ENCODE measurements around the gene SFPQ. TPM values are rescaled to one million over a fixed set of nuclear protein-coding genes. Genes with fewer than 3 reads are reported as not detected.
"Not testable (repeated sequence)": the region's sequence is repeated elsewhere in the genome, so short reads cannot be mapped to it uniquely, and the experiment has no call there.

SFPQ gene
- total RNA-seq, 2 experiments from 2014 or later, result 350 to 389 TPM

DNA sequence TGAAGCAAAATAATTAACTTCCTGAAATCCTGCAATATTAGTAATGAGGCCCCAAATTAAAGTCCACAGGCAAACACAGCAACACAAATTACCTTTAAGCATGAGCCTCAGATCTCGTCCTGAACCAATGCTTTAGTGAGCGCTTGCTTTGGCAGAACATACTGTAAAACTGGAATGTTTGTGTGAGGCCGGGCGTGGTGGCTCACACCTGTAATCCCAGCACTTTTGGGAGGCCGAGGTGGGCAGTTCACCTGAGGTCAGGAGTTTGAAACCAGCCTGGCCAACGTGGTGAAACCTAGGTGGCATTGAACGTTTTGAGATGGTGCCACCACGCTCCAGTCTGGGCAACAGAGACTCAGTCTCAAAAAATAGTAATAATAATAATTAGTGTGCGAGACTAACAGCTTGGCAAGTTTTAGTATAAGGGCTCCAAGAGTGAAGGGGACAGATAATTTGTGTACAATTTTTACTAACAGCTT lies 17.8 kb downstream of the SFPQ start:
- DNase-seq, result no peak
- H3K27ac Mint-ChIP-seq, result no peak overlapping the region
- H3K9me3 Mint-ChIP-seq (ENCODE audit: low read depth), result no peaks in the 10 kb centered on the region
- no peaks in the 10 kb centered on the region for H3K27me3 Mint-ChIP-seq
- POLR2A ChIA-PET, result no interaction called here
- H3K36me3 Mint-ChIP-seq (ENCODE audit: low read depth), result peaks cover 43% of the 10 kb centered on the region
- peaks cover 20% of the 10 kb centered on the region for H3K4me1 Mint-ChIP-seq
- CTCF ChIA-PET, result no interaction called here
- intact Hi-C loops (cut with DNase I, micrococcal nuclease), result loop anchor here in 1 of 2 experiments (5.0 kb wide), 2 partner anchors 93 to 143 kb away; partner anchors contain the start of gene ZMYM6
- no peak for ATAC-seq
- H3K4me3 Mint-ChIP-seq, result no peak overlapping the region

DNA sequence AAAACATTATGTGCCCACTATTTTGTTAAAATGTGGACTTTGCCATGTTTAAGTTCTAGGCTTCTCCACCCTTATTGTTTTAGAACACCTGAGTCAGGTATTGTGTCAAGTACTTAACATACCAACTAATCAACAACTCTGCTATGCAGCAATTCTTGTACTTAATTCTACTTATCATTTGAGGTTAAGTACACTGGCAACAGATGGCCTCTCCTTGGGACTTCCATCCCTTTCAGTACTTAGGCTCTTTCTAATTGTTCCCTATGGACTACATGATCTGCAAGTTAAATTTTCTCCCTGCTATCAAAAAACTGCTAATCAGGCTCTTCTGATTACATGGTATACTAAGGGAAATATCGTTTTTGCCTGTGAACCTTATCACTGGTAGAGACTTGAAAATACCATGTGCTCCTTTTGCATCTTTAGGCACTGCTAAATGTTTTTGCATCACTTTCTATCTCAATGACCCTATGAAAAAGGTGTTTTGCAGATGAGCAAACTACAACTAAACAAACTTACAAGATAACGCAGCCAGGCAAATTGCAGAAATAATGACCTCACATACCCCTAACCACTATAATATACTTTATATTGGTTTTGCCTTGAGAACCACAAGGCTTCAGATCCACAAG lies 18.9 kb downstream of the SFPQ start:
- CTCF ChIA-PET, result no interaction called here
- H3K4me3 Mint-ChIP-seq, result no peak overlapping the region
- POLR2A ChIA-PET, result no interaction called here
- H3K4me1 Mint-ChIP-seq, result peaks cover 9% of the 10 kb centered on the region
- no peak for ATAC-seq
- no peaks in the 10 kb centered on the region for H3K27me3 Mint-ChIP-seq
- intact Hi-C loops (cut with DNase I, micrococcal nuclease), result no loop called here
- H3K9me3 Mint-ChIP-seq (ENCODE audit: low read depth), result no peaks in the 10 kb centered on the region
- peaks cover 32% of the 10 kb centered on the region for H3K36me3 Mint-ChIP-seq (ENCODE audit: low read depth)
- no peak for DNase-seq
- H3K27ac Mint-ChIP-seq, result no peak overlapping the region

DNA sequence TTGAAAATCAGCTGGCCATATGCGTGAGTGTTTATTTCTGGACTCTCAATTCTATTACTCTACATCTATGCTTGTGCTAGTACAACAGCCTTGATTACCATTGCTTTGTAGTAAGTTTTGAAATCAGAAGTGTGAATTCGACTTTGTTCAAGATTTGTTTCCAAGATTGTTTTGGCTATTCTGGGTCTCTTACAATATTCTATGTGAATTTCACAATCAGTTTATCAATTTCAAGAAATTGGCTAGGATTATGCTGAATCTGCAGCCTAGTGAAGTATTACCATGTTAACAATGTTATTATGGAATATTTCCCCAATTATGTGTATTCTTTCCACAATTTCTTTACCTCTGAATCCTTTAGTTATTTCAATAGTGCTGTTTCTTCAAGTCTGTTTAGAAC lies 19.5 kb downstream of the SFPQ start:
- Mint-ChIP-seq H3K27me3 (no peaks in the 10 kb centered on the region), H3K4me1 (peaks cover 3% of the 10 kb centered on the region), H3K27ac (no peak overlapping the region), H3K36me3 (ENCODE audit: low read depth) (peaks cover 27% of the 10 kb centered on the region), H3K9me3 (ENCODE audit: low read depth) (no peaks in the 10 kb centered on the region), H3K4me3 (no peak overlapping the region)
- intact Hi-C loops (cut with DNase I, micrococcal nuclease), result no loop called here
- DNase-seq (no peak), ATAC-seq (no peak)
- ChIA-PET CTCF (interaction anchor here (0.6 kb wide), 1 partner anchor 804 kb away, joined by 3 read pairs; no protein-coding TSS in a partner anchor), POLR2A (no interaction called here)

DNA sequence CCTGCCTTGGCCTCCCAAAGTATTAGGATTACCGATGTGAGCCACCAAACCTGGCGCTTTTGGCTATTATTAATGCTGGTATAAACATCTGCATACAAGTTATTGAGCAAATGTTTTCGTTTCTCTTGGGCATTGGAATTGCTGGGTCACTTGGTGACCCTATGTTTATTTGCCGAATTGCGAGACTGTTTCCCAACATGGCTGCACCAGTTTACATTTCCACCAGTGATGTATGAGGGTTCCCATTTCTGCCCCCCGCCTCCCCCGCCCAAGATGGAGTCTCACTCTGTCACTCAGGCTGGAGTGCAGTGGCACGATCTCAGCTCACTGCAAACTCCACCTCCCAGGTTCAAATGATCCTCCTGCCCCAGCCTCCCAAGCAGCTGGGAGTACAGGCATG lies 20.9 kb downstream of the SFPQ start:
- H3K27me3 Mint-ChIP-seq, result no peaks in the 10 kb centered on the region
- no peaks in the 10 kb centered on the region for H3K4me1 Mint-ChIP-seq
- no peak overlapping the region for H3K4me3 Mint-ChIP-seq
- ChIA-PET CTCF (interaction anchor here (0.5 to 1.1 kb wide), 2 partner anchors 14 to 278 kb away, joined by 3 to 4 read pairs; no protein-coding TSS in a partner anchor), POLR2A (interaction anchor here (1.7 kb wide), 1 partner anchor 9 kb away, joined by 5 read pairs; no protein-coding TSS in a partner anchor)
- ATAC-seq, result no peak
- no peak for DNase-seq
- H3K27ac Mint-ChIP-seq, result no peak overlapping the region
- H3K36me3 Mint-ChIP-seq (ENCODE audit: low read depth), result peaks cover 16% of the 10 kb centered on the region
- intact Hi-C loops (cut with DNase I, micrococcal nuclease), result no loop called here
- H3K9me3 Mint-ChIP-seq (ENCODE audit: low read depth), result no peaks in the 10 kb centered on the region

DNA sequence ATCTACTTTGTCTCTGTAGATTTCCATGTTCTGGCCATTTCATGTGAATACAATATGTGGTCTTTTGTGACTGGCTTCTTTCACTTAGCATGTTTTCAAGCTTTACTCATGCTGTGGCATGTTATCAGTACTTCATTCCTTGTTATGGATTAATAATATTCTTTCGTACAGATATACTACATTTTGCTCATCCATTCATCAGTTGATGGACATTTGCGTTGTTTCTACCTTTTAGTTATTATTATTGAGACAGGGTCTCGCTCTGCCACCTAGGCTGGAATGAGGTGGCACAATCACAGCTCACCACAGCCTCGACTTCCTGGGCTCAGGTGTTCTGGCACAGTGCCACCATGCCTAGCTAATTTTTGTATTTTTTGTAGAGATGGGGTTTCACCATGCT lies 21.4 kb downstream of the SFPQ start:
- H3K4me3 Mint-ChIP-seq, result no peak overlapping the region
- peaks cover 13% of the 10 kb centered on the region for H3K36me3 Mint-ChIP-seq (ENCODE audit: low read depth)
- H3K27me3 Mint-ChIP-seq, result no peaks in the 10 kb centered on the region
- ChIA-PET POLR2A (interaction anchor here (1.7 kb wide), 1 partner anchor 9 kb away, joined by 5 read pairs; no protein-coding TSS in a partner anchor), CTCF (interaction anchor here (0.6 kb wide), 1 partner anchor 31 kb away, joined by 3 read pairs; no protein-coding TSS in a partner anchor)
- DNase-seq (no peak), ATAC-seq (no peak)
- no peaks in the 10 kb centered on the region for H3K4me1 Mint-ChIP-seq
- H3K27ac Mint-ChIP-seq, result no peak overlapping the region
- no peaks in the 10 kb centered on the region for H3K9me3 Mint-ChIP-seq (ENCODE audit: low read depth)
- intact Hi-C loops (cut with DNase I, micrococcal nuclease), result no loop called here

DNA sequence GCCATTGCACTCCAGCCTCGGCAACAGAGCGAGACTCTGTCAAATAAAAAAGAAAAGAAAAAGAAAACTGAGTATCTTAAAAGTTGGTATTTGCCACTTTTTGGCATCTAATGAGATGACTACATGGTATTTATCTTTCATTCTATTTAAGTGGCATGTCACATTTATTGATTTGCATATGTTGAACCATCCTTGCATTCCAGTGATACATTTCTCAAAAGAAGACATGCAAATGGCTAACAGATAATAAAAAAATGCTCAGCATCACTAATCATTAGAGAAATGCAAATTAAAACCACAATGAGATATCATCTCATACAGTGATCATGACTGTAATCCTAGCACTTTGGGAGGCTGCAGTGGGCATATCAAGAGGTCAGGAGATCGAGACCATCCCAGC lies 28.1 kb downstream of the SFPQ start:
- CTCF ChIA-PET, result no interaction called here
- DNase-seq (no peak), ATAC-seq (no peak)
- intact Hi-C loops (cut with DNase I, micrococcal nuclease), result no loop called here
- Mint-ChIP-seq H3K9me3 (ENCODE audit: low read depth) (peaks cover 5% of the 10 kb centered on the region), H3K4me3 (no peak overlapping the region), H3K27ac (no peak overlapping the region), H3K27me3 (no peaks in the 10 kb centered on the region), H3K4me1 (no peaks in the 10 kb centered on the region), H3K36me3 (ENCODE audit: low read depth) (peaks cover 3% of the 10 kb centered on the region)
- POLR2A ChIA-PET, result no interaction called here

DNA sequence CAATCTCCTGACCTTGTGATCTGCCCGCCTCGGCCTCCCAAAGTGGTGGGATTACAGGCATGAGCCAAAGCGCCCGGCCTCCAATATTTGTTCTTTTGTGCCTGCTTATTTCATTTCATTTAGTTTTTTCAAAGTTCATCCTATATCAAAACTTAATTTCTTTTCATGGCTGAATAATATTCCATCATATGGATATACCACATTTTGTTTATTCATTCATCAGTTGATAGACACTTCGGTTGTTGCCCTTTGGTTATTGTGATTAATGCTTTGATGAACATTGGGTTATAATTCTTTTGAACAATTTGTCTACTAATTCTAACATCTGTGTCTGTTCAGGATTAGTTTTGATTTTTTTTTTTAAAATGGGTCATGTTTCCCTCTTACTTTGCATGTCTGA lies 41.7 kb downstream of the SFPQ start:
- no peak overlapping the region for H3K4me3 Mint-ChIP-seq
- intact Hi-C loops (cut with DNase I, micrococcal nuclease), result no loop called here
- no peak overlapping the region for H3K27ac Mint-ChIP-seq
- H3K4me1 Mint-ChIP-seq, result peaks cover 2% of the 10 kb centered on the region
- ATAC-seq (no peak), DNase-seq (no peak)
- POLR2A ChIA-PET, result no interaction called here
- H3K27me3 Mint-ChIP-seq, result peaks cover 3% of the 10 kb centered on the region
- CTCF ChIA-PET, result no interaction called here
- no peaks in the 10 kb centered on the region for H3K36me3 Mint-ChIP-seq (ENCODE audit: low read depth)
- peaks cover 4% of the 10 kb centered on the region for H3K9me3 Mint-ChIP-seq (ENCODE audit: low read depth)

DNA sequence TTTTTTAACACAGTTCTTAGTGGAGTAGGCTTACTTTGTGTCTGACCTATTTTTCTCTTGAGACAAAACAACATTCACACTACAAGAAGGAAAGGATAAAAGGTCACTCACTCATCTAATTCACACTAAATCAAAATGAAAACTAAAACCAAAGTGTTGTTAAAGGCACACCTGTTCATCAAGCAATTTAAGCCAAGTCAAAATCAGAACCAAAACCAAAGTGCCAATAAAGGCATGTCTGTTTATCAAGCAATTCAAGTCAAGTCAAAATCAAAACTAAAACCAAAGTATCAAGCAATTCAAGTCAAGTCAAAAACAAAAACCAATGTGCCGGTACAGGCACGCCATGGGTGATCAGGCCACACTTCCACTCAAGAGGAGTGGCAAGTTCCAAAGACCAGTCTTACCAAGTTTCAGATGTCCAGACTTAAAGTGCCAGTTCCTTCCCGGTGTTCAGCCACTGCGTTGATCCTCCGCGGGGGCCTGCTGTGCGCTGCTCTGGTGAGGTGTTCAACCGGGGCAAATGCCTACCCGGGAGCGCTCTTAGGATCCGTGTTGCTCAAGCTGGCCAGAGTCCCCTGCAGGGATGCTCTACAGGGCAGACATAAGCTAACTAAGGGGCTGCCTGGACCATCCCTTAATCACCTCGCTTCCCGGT lies 46.9 kb downstream of the SFPQ start:
- CTCF ChIA-PET; H3K4me1 Mint-ChIP-seq; H3K9me3 Mint-ChIP-seq (ENCODE audit: low read depth); POLR2A ChIA-PET; H3K4me3 Mint-ChIP-seq; intact Hi-C loops (cut with DNase I, micrococcal nuclease); H3K27me3 Mint-ChIP-seq; H3K36me3 Mint-ChIP-seq (ENCODE audit: low read depth): not testable (repeated sequence)
- ATAC-seq, result peak; percentile 57
- H3K27ac Mint-ChIP-seq, result peak overlapping the region; percentile 30
- peak; percentile 22 for DNase-seq

DNA sequence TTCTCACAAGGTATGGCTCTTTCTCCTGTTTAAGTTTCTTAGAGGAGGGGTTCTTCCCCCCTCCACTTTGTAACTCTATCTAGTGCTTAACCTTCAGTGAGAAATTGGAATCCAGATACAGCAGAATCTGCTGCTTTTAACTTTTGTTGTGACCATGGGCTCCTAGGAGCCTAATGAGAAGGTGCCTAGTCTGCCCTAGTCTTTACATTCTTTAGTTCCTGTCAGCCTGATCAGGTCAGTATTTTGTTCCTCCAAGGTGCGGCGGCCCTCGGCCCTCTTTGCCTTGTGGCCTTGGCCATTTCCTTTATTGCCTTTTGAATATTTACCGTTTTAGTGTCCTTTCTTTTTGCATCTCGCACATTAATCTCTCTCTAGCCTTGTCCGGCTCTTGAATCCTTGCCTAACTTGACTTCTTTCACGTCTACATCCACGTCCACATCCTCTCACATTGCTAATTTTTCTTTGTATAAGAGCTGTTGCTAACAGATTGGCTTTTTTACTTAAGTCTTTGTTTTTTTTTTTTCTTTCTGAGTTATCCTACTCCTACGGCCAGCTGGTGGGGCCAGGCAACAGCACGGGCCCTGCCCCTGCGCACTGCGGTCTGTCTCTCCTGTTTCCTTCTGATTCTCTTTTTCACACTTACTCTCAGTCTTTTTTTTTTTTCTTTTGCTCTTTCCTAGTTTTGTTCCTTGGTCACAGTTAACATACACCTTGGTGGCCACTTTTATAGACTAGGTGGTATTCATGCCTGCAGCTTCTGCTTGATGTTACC lies 49.0 kb downstream of the SFPQ start:
- ChIA-PET CTCF (interaction anchor here (0.6 kb wide), 1 partner anchor 117 kb away, joined by 3 read pairs; no protein-coding TSS in a partner anchor), POLR2A (no interaction called here)
- intact Hi-C loops (cut with DNase I, micrococcal nuclease), result no loop called here
- no peak overlapping the region for H3K27ac Mint-ChIP-seq
- no peak overlapping the region for H3K4me3 Mint-ChIP-seq
- no peaks in the 10 kb centered on the region for H3K27me3 Mint-ChIP-seq
- ATAC-seq, result no peak
- no peaks in the 10 kb centered on the region for H3K36me3 Mint-ChIP-seq (ENCODE audit: low read depth)
- peaks cover 10% of the 10 kb centered on the region for H3K4me1 Mint-ChIP-seq
- DNase-seq, result no peak
- H3K9me3 Mint-ChIP-seq (ENCODE audit: low read depth), result no peaks in the 10 kb centered on the region

DNA sequence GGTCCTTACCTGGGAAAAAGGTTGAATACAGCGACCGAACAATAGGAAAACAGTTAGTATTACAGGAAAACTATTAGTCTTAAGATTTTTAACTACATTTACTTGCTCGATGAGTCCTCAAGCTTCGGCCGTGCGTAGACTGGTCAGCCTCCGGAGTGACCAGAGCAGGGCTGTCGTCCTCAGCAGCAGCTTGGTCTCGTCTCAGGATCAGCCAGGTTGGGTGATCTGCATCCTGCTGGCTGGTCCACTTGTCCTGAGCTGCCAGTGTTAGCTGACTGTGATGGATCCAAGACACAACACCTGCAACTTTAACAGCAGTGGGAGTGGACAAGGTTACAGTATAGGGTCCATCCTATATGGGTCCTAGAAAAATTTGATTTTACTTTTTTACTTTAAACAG lies 50.2 kb downstream of the SFPQ start:
- H3K4me1 Mint-ChIP-seq; POLR2A ChIA-PET; H3K9me3 Mint-ChIP-seq (ENCODE audit: low read depth); DNase-seq; intact Hi-C loops (cut with DNase I, micrococcal nuclease); CTCF ChIA-PET; H3K36me3 Mint-ChIP-seq (ENCODE audit: low read depth); H3K27ac Mint-ChIP-seq; ATAC-seq; H3K27me3 Mint-ChIP-seq; H3K4me3 Mint-ChIP-seq: not testable (repeated sequence)

DNA sequence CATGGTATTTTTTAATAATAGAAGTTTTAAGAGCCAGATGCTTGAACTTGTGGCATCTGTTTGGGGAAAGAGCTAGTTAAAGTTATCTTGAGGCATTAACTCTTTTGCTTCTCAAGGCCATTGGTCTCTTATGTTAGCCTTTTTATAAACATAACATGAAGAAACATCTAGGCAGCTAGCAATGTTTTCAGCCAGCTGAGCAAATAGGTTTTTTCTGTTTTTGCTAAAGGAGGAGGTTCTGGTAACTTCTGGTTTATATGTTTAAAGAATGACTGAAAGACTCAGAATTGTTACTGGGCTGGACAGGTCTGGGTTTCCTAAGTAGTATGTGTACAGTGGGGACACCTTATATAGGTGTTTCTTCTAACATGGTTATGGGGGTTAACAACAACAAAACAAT lies 50.7 kb downstream of the SFPQ start:
- H3K9me3 Mint-ChIP-seq (ENCODE audit: low read depth); H3K27me3 Mint-ChIP-seq; H3K4me1 Mint-ChIP-seq; ATAC-seq; H3K36me3 Mint-ChIP-seq (ENCODE audit: low read depth); DNase-seq; H3K27ac Mint-ChIP-seq; CTCF ChIA-PET; intact Hi-C loops (cut with DNase I, micrococcal nuclease); H3K4me3 Mint-ChIP-seq: not testable (repeated sequence)
- POLR2A ChIA-PET, result interaction anchor here (0.5 kb wide), 1 partner anchor 12 kb away, joined by 3 read pairs; no protein-coding TSS in a partner anchor

All from activated CD4-positive, alpha-beta T cell treated with anti-CD3 and anti-CD28 coated beads for 36 hours (primary cell).